Fibroblast of mammary gland (primary cell): ENCODE measurements around the gene MFN2.

Source experiments
- DNase-seq: peaks from one replicate; pipeline ENCODE4 v3.0.0-alpha.2; 2010; ENCODE audit warnings: low read depth
- H3K4me3 ChIP-seq: 2 replicates; pipeline ENCODE4 v1.5.1; 2011; ENCODE audit warnings: low read depth, mild to moderate bottlenecking, low read length, moderate library complexity; ENCODE audit not compliant: control insufficient read depth
- TF ChIP-seq, protein P1 (sequence below): conservative IDR thresholded peaks from 2 replicates; pipeline ENCODE4 v1.5.1; 2011; ENCODE audit warnings: low read depth, low read length, inconsistent platforms; ENCODE audit not compliant: control insufficient read depth, insufficient read depth

MFN2 gene

DNA sequence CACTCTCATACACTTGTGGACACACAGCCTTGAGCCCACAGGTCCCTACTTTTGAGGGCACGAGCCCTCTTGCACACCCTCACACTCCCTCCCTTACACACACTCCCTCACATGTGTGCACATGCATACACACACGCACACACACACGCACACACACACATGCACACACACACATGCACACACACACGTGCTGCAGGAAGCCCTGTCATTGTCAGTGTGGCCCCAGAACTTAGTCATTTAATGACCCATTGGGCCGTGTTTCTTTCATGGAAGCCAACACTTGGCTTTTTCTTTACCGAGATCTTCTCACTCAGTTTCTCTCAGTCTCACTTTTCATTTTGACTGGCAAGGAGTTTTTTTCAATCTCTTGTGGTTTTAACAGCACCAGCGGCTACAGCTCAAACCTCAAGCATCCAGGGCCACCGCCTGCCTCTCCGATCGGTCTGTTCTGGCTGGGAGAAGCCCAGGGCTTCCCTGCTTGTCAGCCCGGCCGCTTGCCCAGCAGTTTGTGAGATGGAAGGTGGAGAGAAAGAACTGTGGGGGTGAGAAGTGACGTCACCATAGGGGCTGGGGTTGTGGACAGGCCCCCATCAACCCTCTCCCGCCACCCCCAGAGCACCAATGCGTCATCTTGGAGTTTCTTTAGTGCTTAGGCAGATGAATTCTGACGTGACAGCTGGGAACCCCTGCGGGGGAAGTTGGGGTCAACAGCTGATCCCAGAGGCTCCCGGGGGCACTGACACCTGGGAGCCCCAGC, 67.1 kb downstream of the MFN2 start:
- DNase-seq = peak; percentile 39
- no peak overlapping the region for H3K4me3 ChIP-seq
- TF ChIP-seq, protein P1, sequence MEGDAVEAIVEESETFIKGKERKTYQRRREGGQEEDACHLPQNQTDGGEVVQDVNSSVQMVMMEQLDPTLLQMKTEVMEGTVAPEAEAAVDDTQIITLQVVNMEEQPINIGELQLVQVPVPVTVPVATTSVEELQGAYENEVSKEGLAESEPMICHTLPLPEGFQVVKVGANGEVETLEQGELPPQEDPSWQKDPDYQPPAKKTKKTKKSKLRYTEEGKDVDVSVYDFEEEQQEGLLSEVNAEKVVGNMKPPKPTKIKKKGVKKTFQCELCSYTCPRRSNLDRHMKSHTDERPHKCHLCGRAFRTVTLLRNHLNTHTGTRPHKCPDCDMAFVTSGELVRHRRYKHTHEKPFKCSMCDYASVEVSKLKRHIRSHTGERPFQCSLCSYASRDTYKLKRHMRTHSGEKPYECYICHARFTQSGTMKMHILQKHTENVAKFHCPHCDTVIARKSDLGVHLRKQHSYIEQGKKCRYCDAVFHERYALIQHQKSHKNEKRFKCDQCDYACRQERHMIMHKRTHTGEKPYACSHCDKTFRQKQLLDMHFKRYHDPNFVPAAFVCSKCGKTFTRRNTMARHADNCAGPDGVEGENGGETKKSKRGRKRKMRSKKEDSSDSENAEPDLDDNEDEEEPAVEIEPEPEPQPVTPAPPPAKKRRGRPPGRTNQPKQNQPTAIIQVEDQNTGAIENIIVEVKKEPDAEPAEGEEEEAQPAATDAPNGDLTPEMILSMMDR = no peak

DNA sequence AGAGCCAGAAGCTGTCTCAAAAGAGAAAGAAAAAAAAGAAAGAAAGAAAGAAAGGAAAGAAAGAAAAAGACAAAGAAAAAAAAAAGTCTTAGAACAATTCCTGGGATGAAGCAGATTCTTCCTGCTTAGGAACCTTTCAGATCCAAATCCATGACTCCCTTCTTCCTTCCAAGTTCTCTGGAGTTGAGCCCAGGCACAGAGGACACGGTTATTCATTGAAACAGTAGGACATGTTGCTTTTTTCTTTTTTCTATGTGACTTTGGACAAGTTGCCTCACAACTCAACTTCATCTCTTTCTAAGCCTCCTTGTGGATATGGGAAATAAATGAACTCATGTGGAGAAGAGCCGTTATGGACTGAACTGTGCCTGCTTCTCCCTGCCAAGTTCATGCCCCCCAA, 68.1 kb downstream of the MFN2 start:
- H3K4me3 ChIP-seq = no peak overlapping the region
- TF ChIP-seq, protein P1 = no peak
- DNase-seq = no peak

DNA sequence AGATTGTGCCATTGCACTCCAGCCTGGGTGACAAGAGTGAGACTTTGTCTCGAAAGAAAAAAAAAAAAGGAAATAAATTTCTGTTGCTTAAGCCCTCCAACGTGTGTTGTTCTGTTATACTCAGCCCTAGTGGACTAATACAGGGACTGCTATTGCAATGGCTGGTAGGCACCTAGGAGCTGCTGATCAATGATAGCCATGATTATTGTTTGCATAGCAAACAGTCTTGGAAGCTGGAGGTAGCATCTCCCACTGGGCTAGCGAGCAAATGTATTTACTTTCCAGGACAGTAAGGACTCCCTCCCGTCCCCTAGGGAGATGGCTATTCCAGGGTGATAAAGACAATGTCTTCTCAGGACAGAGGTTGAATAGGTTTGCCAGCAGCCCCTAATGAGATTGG, 69.4 kb downstream of the MFN2 start:
- no peak for DNase-seq
- H3K4me3 ChIP-seq = no peak overlapping the region
- TF ChIP-seq, protein P1 = no peak

DNA sequence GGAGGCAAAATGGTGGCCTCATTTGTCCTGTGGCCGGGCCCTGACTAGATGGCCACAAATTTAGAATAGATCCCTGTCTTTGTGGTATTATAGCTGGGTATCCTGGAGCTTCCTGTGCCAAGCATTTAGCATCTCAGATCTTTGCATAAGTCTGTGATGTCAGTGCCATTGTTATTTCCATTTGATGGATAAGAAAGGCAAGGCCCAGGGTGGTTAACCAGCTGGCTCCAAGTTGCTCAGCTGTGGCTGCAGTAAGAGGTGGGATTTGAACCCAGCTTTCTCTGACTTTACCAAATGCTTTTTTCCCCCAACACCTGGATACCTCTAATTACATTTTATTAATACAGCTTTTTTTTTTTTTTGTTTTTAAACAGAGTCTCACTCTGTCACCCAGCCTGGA, 71.1 kb downstream of the MFN2 start:
- TF ChIP-seq, protein P1 = no peak

DNA sequence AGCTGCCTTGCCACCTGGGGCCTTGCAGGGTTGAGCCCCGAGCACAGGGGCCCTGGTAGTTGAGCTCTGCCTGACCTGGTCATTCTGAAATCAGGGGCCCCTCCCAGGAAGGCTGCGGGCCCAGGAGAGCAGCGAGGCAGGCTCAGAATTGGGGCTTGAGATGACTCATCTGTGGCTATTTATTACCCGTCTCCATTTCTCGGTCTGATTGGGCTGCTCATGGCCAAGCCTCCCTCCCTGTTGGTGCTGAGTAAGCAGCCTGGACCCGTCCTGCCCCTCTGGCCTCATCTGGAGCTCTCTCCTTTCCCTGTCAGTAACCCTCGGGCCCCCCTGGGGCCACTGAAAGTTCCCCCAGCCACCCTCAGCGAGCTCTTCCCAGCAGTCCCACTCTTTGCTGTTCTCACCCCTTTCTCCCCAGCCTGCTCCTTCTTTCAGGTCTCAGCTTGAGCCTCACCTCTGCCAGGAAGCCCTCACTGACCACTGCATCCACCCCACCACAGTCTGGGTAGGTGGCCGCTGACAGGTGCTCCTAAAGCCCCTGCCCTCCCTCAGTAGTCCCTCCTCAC, 71.8 kb downstream of the MFN2 start:
- H3K4me3 ChIP-seq = no peak overlapping the region
- TF ChIP-seq, protein P1 = no peak
- peak; percentile 88 for DNase-seq

More for the DNA sequence above, 71.1 kb downstream of the MFN2 start:
- DNase-seq = no peak
- no peak overlapping the region for H3K4me3 ChIP-seq

DNA sequence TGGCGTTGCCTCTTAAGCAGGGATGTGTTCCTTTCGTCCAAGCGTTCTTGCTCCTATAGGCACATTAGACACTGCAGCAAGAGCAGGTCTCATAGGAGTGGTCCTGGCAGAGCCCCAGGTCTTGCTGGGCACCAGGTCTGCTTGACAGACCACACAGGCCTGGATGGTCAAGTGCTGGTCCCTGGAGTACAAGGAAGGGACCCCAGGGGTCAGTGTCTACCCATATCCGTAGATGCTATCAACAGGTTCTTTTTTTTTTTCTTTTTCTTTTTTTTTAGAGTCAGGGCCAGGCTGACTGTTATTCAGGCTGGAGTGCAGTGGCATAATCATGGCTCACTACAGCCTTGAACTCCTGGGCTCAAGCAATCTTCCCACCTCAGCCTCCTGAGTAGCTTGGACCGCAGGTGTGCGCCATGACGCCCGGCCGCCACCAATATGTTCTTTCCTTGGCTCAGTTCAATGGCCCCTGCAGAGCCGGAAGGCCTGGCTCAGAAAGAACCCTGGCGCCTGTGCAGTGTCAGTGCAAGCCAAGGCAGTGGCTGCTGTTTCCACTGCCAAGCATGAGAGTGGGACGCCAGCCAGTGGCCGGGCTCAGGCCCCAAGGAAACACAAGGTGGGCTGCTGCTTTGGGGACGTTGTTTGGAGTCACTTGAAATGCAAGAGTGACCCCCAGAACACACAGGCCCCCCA, 72.9 kb downstream of the MFN2 start:
- no peak overlapping the region for H3K4me3 ChIP-seq
- DNase-seq = no peak
- TF ChIP-seq, protein P1 = no peak
